H1 (cell line): ENCODE data around the gene CTIF. TPM values are rescaled to one million over a fixed set of nuclear protein-coding genes. Genes with fewer than 3 reads are reported as not detected.

Source experiments
- CTBP2 ChIP-seq: IDR thresholded peaks from 2 replicates; pipeline ENCODE4 v1.7.0; 2011; ENCODE audit warnings: borderline replicate concordance, mild to moderate bottlenecking, moderate library complexity, mixed read lengths, low read length; ENCODE audit not compliant: insufficient read depth, insufficient read length
- EZH2 ChIP-seq: fragments of 200-600 bp; sonication (generic); IDR thresholded peaks from 2 replicates; pipeline ENCODE4 v1.7.1; 2012; ENCODE audit warnings: low read depth, mild to moderate bottlenecking, moderate library complexity, low read length, inconsistent platforms; ENCODE audit not compliant: severe bottlenecking
- KDM5A ChIP-seq: fragments of 200-600 bp; IDR thresholded peaks from 2 replicates; pipeline ENCODE4 v1.7.1; 2012; ENCODE audit warnings: mild to moderate bottlenecking, low read length, inconsistent platforms, mixed read lengths
- PHF8 ChIP-seq: fragments of 200-600 bp; sonication (generic); conservative IDR thresholded peaks from 2 replicates; pipeline ENCODE4 v1.7.1; 2012; ENCODE audit warnings: low read depth, mild to moderate bottlenecking, inconsistent platforms, low read length, moderate library complexity
- TAF1 ChIP-seq: IDR thresholded peaks from 2 replicates; pipeline ENCODE4 v1.6.1; 2011; ENCODE audit warnings: mild to moderate bottlenecking, low read depth, low read length
- TAF7 ChIP-seq: optimal IDR thresholded peaks from 2 replicates; pipeline ENCODE3; 2011; ENCODE audit warnings: low read depth, mild to moderate bottlenecking, inconsistent platforms, low read length, moderate library complexity, borderline replicate concordance
- polyA plus RNA-seq, 7 experiments: library from polyadenylated mRNA; depleted of rRNA in 3 of 7; stranded (reverse) in 5 of 7; unstranded in 2 of 7; fragments of >200 nt in 5 of 7; fragments of 200-250 nt in 2 of 7; gene quantifications; 1 replicate in 5 of 7; 2 replicates in 1 of 7; 4 replicates in 1 of 7; pipeline versions ENCODE4 v1.2.1 to v1.2.3, GENCODE V29; 2011 to 2013; ENCODE audit warnings: missing spikeins in 2 of 7, mixed read lengths in 2 of 7
- total RNA-seq: library from RNA; stranded (reverse); fragmentation: NEBNext Ultra II Directional; extraction: Animal tissue kit (Norgen Biotek cat#: 25700); gene quantifications from 2 replicates; pipeline ENCODE4 v1.2.1, GENCODE V29; 2021
- TF ChIP-seq, protein P1 (sequence below), 3 experiments: IDR thresholded peaks; 1 replicate in 2 of 3; 2 replicates in 1 of 3; pipeline versions ENCODE4 v1.5.1 to v1.6.1; 2011; ENCODE audit warnings: low read length in 3 of 3, mild to moderate bottlenecking in 3 of 3, inconsistent platforms in 2 of 3, low read depth in 1 of 3, moderate library complexity in 1 of 3; ENCODE audit not compliant: insufficient read depth in 1 of 3; ENCODE audit errors: control extremely low read depth in 1 of 3

Gene CTIF
- total and polyA plus RNA-seq, 2 of the 8 experiments (the other 6 are each of a cell fraction or from before 2014, with no cell fraction given), result 9.0 to 17.8 TPM

DNA sequence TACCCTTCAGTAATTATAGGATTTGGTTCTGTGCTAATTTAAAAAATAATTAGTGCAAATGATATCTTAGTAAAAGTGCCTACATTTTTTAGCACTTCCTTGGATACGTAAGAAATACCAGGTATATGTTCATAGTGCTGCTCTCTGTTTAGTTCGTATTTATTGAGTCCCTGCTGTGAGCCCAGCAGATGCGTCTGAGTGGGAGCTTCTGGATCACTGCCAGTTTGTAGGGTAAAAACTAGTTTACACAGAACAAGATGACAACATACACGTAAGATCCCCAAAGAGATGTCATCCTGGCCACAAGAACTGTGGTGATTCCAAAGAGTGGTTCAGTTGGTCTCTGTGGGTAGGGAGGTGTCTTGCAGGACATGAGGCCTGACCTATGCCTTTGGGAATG lies 103.2 kb downstream of the CTIF start (continued):
- TF ChIP-seq, protein P1, sequence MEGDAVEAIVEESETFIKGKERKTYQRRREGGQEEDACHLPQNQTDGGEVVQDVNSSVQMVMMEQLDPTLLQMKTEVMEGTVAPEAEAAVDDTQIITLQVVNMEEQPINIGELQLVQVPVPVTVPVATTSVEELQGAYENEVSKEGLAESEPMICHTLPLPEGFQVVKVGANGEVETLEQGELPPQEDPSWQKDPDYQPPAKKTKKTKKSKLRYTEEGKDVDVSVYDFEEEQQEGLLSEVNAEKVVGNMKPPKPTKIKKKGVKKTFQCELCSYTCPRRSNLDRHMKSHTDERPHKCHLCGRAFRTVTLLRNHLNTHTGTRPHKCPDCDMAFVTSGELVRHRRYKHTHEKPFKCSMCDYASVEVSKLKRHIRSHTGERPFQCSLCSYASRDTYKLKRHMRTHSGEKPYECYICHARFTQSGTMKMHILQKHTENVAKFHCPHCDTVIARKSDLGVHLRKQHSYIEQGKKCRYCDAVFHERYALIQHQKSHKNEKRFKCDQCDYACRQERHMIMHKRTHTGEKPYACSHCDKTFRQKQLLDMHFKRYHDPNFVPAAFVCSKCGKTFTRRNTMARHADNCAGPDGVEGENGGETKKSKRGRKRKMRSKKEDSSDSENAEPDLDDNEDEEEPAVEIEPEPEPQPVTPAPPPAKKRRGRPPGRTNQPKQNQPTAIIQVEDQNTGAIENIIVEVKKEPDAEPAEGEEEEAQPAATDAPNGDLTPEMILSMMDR (IDR thresholded peaks at IDR 0.05; ENCODE audit: control extremely low read depth in 1 of 3, insufficient read depth in 1 of 3, low read depth in 1 of 3, low read length in 3 of 3), result no peak
- TF ChIP-seq TAF7 (no peak), PHF8 (no peak), CTBP2 (no peak), TAF1 (no peak), EZH2 (no peak), KDM5A (no peak)
